Left lung (tissue), 10 donors: ENCODE data around the gene LTBP1. TPM values are rescaled to one million over a fixed set of nuclear protein-coding genes. Genes with fewer than 3 reads are reported as not detected.

Source experiments
- ATAC-seq: fragments of 200-7000 bp; cut with Tn5 transposase; one replicate; pipeline ENCODE4 v1.9.1; 2020; ENCODE audit warnings: moderate library complexity
- DNase-seq, 4 donors: peaks; one replicate each; pipeline ENCODE4 v3.0.0-alpha.2; 2013 to 2020
- H3K27ac ChIP-seq, 2 donors: fragments of 200-600 bp; sonication (generic) in 1 of 2; one replicate each; pipeline versions ENCODE4 v1.5.0 to v1.8.0; 2020 to 2021
- H3K27me3 ChIP-seq, 2 donors: fragments of 200-600 bp; sonication (generic) in 1 of 2; one replicate each; pipeline versions ENCODE4 v1.5.0 to v1.8.0; 2020 to 2021
- H3K36me3 ChIP-seq, 2 donors: fragments of 200-600 bp; sonication (generic) in 1 of 2; one replicate each; pipeline versions ENCODE4 v1.5.0 to v1.8.0; 2020 to 2021
- H3K4me1 ChIP-seq, 2 donors: fragments of 200-600 bp; one replicate each; pipeline ENCODE4 v1.8.0; 2021
- H3K4me3 ChIP-seq, 2 donors: fragments of 200-600 bp; sonication (generic) in 1 of 2; one replicate each; pipeline versions ENCODE4 v1.5.0 to v1.8.0; 2020 to 2021; ENCODE audit warnings: mild to moderate bottlenecking in 1 of 2
- H3K9me3 ChIP-seq, 2 donors: fragments of 200-600 bp; sonication (generic) in 1 of 2; one replicate each; pipeline versions ENCODE4 v1.5.0 to v1.8.0; 2020 to 2021
- intact Hi-C, 2 donors: fragments of 100-400 bp; cut with DNase I; formaldehyde crosslinking; loops; one replicate each; pipeline versions ENCODE4 v1.11.2 to v1.14.2; 2022
- polyA plus RNA-seq, 6 donors: library from polyadenylated mRNA; unstranded; fragments of 120-200 nt; gene quantifications; one replicate each; pipeline ENCODE4 v1.2.1, GENCODE V29; 2013; ENCODE audit not compliant: insufficient read length in 6 of 6
- total RNA-seq, 2 donors: library from RNA; stranded (reverse); fragmentation: NEBNext Ultra II Directional; extraction: Animal tissue kit (Norgen Biotek cat#: 25700); gene quantifications; one replicate each; pipeline ENCODE4 v1.2.1, GENCODE V29; 2021
- TF ChIP-seq, protein P1 (sequence below), 2 donors: fragments of 200-600 bp; sonication (generic) in 1 of 2; IDR thresholded peaks; one replicate each; pipeline versions ENCODE4 v1.5.0 to v1.8.0; 2021; ENCODE audit warnings: antibody characterized with exemption in 2 of 2
- donor health status: DM: no; HTN: yes; CAD: no.
- donor health status: DM: no; HTN: no; CAD: no.

LTBP1 gene
- total and polyA plus RNA-seq, 8 donors = 35.4 to 81.2 (median 50.9) TPM

DNA sequence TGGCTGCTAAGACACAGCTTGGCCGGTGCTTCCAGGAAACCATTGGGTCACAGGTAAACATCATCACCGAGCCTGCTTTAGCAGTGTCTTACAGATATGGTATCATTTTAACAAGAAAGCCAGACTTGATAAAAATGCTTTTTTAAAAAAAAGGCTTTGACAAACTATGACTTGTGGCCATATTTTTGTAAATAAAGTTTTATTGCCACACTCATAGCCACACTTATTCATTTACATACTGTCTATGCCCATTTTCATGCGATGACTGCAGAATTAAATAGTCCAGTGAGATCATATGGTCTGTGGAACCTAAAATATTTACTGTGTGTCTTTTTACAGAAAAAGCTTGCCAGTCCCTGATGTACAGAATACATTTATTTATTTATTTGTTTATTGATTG is 242.0 kb downstream of the LTBP1 start:
- no peak for DNase-seq
- H3K9me3 ChIP-seq = no peaks in the 10 kb centered on the region
- H3K27me3 ChIP-seq = no peaks in the 10 kb centered on the region
- no peaks in the 10 kb centered on the region for H3K36me3 ChIP-seq
- H3K4me3 ChIP-seq = no peak overlapping the region
- no peak for ATAC-seq
- intact Hi-C loops = no loop called here
- no peak overlapping the region for H3K27ac ChIP-seq
- H3K4me1 ChIP-seq = no peaks in the 10 kb centered on the region
- TF ChIP-seq, protein P1, sequence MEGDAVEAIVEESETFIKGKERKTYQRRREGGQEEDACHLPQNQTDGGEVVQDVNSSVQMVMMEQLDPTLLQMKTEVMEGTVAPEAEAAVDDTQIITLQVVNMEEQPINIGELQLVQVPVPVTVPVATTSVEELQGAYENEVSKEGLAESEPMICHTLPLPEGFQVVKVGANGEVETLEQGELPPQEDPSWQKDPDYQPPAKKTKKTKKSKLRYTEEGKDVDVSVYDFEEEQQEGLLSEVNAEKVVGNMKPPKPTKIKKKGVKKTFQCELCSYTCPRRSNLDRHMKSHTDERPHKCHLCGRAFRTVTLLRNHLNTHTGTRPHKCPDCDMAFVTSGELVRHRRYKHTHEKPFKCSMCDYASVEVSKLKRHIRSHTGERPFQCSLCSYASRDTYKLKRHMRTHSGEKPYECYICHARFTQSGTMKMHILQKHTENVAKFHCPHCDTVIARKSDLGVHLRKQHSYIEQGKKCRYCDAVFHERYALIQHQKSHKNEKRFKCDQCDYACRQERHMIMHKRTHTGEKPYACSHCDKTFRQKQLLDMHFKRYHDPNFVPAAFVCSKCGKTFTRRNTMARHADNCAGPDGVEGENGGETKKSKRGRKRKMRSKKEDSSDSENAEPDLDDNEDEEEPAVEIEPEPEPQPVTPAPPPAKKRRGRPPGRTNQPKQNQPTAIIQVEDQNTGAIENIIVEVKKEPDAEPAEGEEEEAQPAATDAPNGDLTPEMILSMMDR (IDR thresholded peaks at IDR 0.05) = no peak

DNA sequence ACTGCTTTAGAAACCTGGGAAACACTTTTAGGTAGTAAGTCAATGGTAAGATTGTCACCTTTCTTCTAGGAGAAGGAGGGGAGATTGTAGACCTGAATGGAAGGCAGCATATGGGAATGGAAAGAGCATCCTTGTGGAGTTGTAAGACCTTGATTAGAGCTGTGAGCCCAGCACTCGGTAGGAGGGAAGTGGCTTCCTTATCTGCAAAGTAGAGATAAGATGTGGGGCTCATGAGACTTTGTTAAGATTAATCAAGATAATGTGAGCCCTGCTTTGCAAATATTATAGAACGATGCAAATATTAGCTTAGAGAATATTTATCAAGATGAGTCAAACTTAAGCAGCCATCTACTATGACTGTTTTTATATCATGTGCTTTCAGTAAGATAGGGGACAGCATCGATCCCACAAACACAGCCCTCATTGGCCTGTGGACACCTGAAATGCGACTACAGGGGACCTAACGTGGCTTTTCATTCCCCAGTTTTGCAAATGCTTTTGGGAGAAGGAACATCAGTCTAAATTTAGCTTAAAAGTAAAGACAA is 243.7 kb downstream of the LTBP1 start:
- intact Hi-C loops = no loop called here
- H3K4me3 ChIP-seq = no peak overlapping the region
- no peak for ATAC-seq

DNA sequence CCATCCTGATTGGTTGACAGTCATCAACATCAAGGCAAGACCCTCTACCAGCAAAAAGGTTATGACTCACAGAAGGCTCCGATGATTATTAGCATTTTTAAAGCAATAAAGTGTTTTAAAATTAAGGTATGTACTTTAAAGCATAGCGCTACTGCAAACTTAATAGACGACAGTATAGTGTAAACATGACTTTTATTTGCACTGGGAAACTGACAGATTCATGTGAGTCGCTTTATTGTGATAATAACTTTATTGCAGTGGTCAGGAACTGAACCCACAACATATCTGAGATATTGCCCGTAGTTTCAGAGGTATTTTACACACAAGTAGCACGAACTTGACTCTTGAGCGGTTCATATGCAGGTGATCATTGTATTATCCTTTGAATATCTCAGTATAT is 249.1 kb downstream of the LTBP1 start:
- ATAC-seq (no peak), DNase-seq (no peak)
- Histone ChIP-seq H3K4me3 (no peak overlapping the region), H3K9me3 (no peaks in the 10 kb centered on the region), H3K27me3 (no peaks in the 10 kb centered on the region), H3K27ac (no peak overlapping the region), H3K4me1 (no peaks in the 10 kb centered on the region), H3K36me3 (no peaks in the 10 kb centered on the region)
- intact Hi-C loops = no loop called here
- TF ChIP-seq, protein P1 (IDR thresholded peaks at IDR 0.05) = no peak

More for the DNA sequence above, 243.7 kb downstream of the LTBP1 start:
- H3K4me1 ChIP-seq = no peaks in the 10 kb centered on the region
- H3K27me3 ChIP-seq = no peaks in the 10 kb centered on the region
- no peak overlapping the region for H3K27ac ChIP-seq
- TF ChIP-seq, protein P1 (IDR thresholded peaks at IDR 0.05) = no peak
- no peaks in the 10 kb centered on the region for H3K36me3 ChIP-seq
- no peaks in the 10 kb centered on the region for H3K9me3 ChIP-seq
- no peak for DNase-seq

DNA sequence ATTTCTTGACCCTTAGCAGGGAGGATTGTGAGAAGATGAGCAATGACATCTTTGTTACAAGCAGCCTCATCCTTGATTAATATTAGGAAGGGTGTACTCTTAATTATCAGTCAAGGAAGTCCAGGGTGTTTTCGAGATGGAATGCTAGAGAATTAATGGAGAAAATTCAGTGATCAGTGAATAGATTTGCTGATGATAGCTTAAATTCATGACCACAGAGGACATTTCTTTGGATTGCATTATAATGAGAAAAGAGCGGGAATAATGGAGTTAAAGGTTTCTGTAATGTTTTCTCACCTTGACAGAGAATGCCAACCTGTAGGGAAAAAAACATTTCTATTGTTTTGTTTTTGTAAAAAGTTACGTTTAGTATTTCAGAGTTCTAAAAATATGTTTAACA is 249.9 kb downstream of the LTBP1 start:
- H3K9me3 ChIP-seq = no peaks in the 10 kb centered on the region
- H3K27ac ChIP-seq = no peak overlapping the region
- no peak overlapping the region for H3K4me3 ChIP-seq
- no peak for DNase-seq
- intact Hi-C loops = no loop called here
- TF ChIP-seq, protein P1 (IDR thresholded peaks at IDR 0.05) = no peak
- H3K36me3 ChIP-seq = no peaks in the 10 kb centered on the region
- H3K4me1 ChIP-seq = no peaks in the 10 kb centered on the region
- no peaks in the 10 kb centered on the region for H3K27me3 ChIP-seq
- no peak for ATAC-seq

DNA sequence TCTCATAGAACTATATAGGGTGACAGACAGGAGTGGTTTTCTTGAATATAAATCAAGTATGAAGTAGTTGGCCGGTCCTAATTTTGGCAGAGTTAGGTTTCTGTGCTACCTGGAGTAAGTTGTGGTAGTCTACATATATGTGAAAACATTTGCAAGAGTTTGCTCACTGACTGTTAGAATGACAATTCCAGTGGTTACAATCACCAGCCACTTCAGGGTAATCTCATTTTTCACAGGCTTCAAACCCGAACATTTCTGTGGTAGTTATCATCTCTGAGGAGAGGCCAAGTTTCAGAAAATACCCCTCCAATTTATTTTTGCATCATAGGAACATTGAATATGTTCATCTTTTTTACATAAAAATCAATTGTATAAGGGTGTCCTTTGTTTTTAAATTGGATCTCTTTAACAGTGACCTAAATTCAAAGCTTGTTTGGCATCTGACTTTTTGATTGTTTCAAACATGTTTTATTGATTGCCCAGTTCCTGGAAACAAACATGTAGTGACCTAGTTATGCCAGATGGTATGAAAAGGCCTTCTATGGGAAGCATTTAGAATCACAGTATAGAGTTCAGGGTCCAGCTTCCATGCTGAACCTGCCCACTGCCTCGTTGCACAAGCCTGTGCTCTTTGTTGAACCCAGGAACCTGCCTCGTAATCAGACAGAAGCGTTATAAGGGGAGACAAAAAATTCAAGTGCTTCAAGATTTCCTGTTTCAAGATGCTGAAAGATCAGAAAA is 250.6 kb downstream of the LTBP1 start:
- Histone ChIP-seq H3K4me3 (no peak overlapping the region), H3K27ac (no peak overlapping the region), H3K4me1 (no peaks in the 10 kb centered on the region), H3K36me3 (no peaks in the 10 kb centered on the region), H3K27me3 (no peaks in the 10 kb centered on the region), H3K9me3 (no peaks in the 10 kb centered on the region)
- TF ChIP-seq, protein P1 (IDR thresholded peaks at IDR 0.05) = no peak
- ATAC-seq (no peak), DNase-seq (no peak)
- intact Hi-C loops = no loop called here
